Pancreas (tissue), 10 donors: ENCODE measurements around the gene GRIK1. TPM values are rescaled to one million over a fixed set of nuclear protein-coding genes. Genes with fewer than 3 reads are reported as not detected.

Experiments
- ATAC-seq, 4 donors: fragments of 200-7000 bp; cut with Tn5 transposase; one replicate each; pipeline versions ENCODE4 v1.8.0 to v1.9.1; 2020; ENCODE audit warnings: mild to moderate bottlenecking in 4 of 4, moderate library complexity in 4 of 4
- DNase-seq, 6 donors: peaks; one replicate each; pipeline ENCODE4 v3.0.0-alpha.2; 2020
- FAIRE-seq: peaks from 2 replicates; lab custom pipeline; 2012; peaks lifted over from hg19 to GRCh38; lab: Jason Lieb, UNC
- H3K27ac ChIP-seq, 4 donors: fragments of 200-600 bp; sonication (generic); 1 replicate in 3 of 4; 2 replicates in 1 of 4; pipeline versions ENCODE4 v1.5.0 to v1.8.0; 2020
- H3K27me3 ChIP-seq, 4 donors: fragments of 200-600 bp; one replicate each; pipeline ENCODE4 v1.8.0; 2021
- H3K36me3 ChIP-seq, 3 donors: fragments of 200-600 bp; sonication (generic) in 1 of 3; one replicate each; pipeline versions ENCODE4 v1.5.0 to v1.8.0; 2020 to 2021
- H3K4me1 ChIP-seq, 3 donors: fragments of 200-600 bp; one replicate each; pipeline ENCODE4 v1.8.0; 2021
- H3K4me3 ChIP-seq, 4 donors: fragments of 200-600 bp; sonication (generic) in 2 of 4; one replicate each; pipeline versions ENCODE4 v1.5.0 to v1.8.0; 2020 to 2021
- H3K9me3 ChIP-seq, 4 donors: fragments of 200-600 bp; one replicate each; pipeline ENCODE4 v1.8.0; 2021
- CTCF ChIP-seq, 4 donors: fragments of 200-600 bp; sonication (generic) in 3 of 4; IDR thresholded peaks; one replicate each; pipeline versions ENCODE4 v1.5.0 to v1.8.0; 2021; ENCODE audit warnings: antibody characterized with exemption in 4 of 4
- WGBS, 2 donors: extraction: QIAGEN DNeasy Blood & Tissue Kit; methylation state at CpG; one replicate each; pipeline ENCODE4 v1.1.7; 2013; 5-methylcytosine and 5-hydroxymethylcytosine counted together
- intact Hi-C, 3 donors: fragments of 100-400 bp; cut with DNase I; formaldehyde crosslinking; loops; one replicate each; pipeline versions ENCODE4 v1.11.1 to v1.14.2; 2022
- polyA plus RNA-seq, 2 donors: library from polyadenylated mRNA; stranded (reverse); fragments of 200-250 nt; gene quantifications; one replicate each; pipeline ENCODE4 v1.2.3, GENCODE V29; 2013
- total RNA-seq, 6 donors: library from RNA; stranded (reverse); fragmentation: NEBNext Ultra II Directional in 4 of 6; extraction: Animal tissue kit (Norgen Biotek cat#: 25700) in 4 of 6; gene quantifications; one replicate each; pipeline versions ENCODE4 v1.2.1 to v1.2.4, GENCODE V29; 2021 to 2023
- donor health status: healthy with polysubstance abuse.
- donor health status: DM: no; HTN: no; CAD: no; lungs with moderate emphysema.
- donor health status: DM: no; HTN: no; CAD: no.
- donor health status: control.
- donor health status: control.
- donor health status: Bipolar disorder and iron deficiency.
- donor health status: DM: yes; HTN: yes; CAD: no.
- donor health status: DM: no; HTN: no; CAD: no.
- donor health status: DM: no; HTN: no; CAD: no.
- donor health status: DM: yes; HTN: yes; CAD: no.

Gene GRIK1
- total and polyA plus RNA-seq, 8 donors: 0.02 to 0.09 (median 0.08) TPM; not detected in 5

GRCh38 chr21:29621525-29621924 is 318.3 kb downstream of the GRIK1 start:
- no peak for DNase-seq
- H3K27me3 ChIP-seq: no peaks in the 10 kb centered on the region
- no peak for FAIRE-seq
- no peaks in the 10 kb centered on the region for H3K4me1 ChIP-seq
- no peaks in the 10 kb centered on the region for H3K36me3 ChIP-seq
- ATAC-seq: no peak
- no peak for TF ChIP-seq CTCF (IDR thresholded peaks at IDR 0.05)
- intact Hi-C loops: no loop called here
- H3K27ac ChIP-seq: no peak overlapping the region
- no peak overlapping the region for H3K4me3 ChIP-seq
- no peaks in the 10 kb centered on the region for H3K9me3 ChIP-seq

GRCh38 chr21:29616209-29616751 is 323.5 kb downstream of the GRIK1 start:
- DNase-seq (no peak), FAIRE-seq (no peak), ATAC-seq (no peak)
- intact Hi-C loops: no loop called here
- Histone ChIP-seq H3K4me3 (no peak overlapping the region), H3K27me3 (no peaks in the 10 kb centered on the region), H3K9me3 (no peaks in the 10 kb centered on the region), H3K4me1 (no peaks in the 10 kb centered on the region), H3K36me3 (no peaks in the 10 kb centered on the region), H3K27ac (no peak overlapping the region)
- 57 to 75% methylated on average over 6 of the region's 6 CpGs for WGBS, 2 donors
- TF ChIP-seq CTCF (IDR thresholded peaks at IDR 0.05): no peak

GRCh38 chr21:29613877-29614276 is 325.9 kb downstream of the GRIK1 start:
- Histone ChIP-seq H3K4me3 (no peak overlapping the region), H3K27ac (no peak overlapping the region), H3K36me3 (no peaks in the 10 kb centered on the region), H3K27me3 (no peaks in the 10 kb centered on the region), H3K4me1 (no peaks in the 10 kb centered on the region), H3K9me3 (no peaks in the 10 kb centered on the region)
- ATAC-seq: no peak
- DNase-seq: no peak
- FAIRE-seq: no peak
- WGBS, 2 donors: 93 to 94% methylated on average over 3 of the region's 3 CpGs
- intact Hi-C loops: no loop called here
- TF ChIP-seq CTCF (IDR thresholded peaks at IDR 0.05): no peak

GRCh38 chr21:29613021-29613420 is 326.8 kb downstream of the GRIK1 start:
- Histone ChIP-seq H3K9me3 (no peaks in the 10 kb centered on the region), H3K27ac (no peak overlapping the region), H3K4me3 (no peak overlapping the region), H3K27me3 (no peaks in the 10 kb centered on the region), H3K4me1 (no peaks in the 10 kb centered on the region), H3K36me3 (no peaks in the 10 kb centered on the region)
- no peak for FAIRE-seq
- 50 to 51% methylated on average over 3 of the region's 3 CpGs for WGBS, 2 donors
- no peak for TF ChIP-seq CTCF (IDR thresholded peaks at IDR 0.05)
- intact Hi-C loops: no loop called here
- ATAC-seq: no peak
- no peak for DNase-seq

GRCh38 chr21:29610779-29611360 is 328.9 kb downstream of the GRIK1 start:
- H3K4me3 ChIP-seq: no peak overlapping the region
- no peak overlapping the region for H3K27ac ChIP-seq
- H3K4me1 ChIP-seq: no peaks in the 10 kb centered on the region
- intact Hi-C loops: no loop called here
- FAIRE-seq (no peak), DNase-seq (no peak), ATAC-seq (no peak)
- H3K9me3 ChIP-seq: no peaks in the 10 kb centered on the region
- H3K36me3 ChIP-seq: no peaks in the 10 kb centered on the region
- no peak for TF ChIP-seq CTCF (IDR thresholded peaks at IDR 0.05)
- 56 to 81% methylated on average over 2 of the region's 2 CpGs for WGBS, 2 donors
- no peaks in the 10 kb centered on the region for H3K27me3 ChIP-seq
